AG09319 (cell line): ENCODE results near the gene SELENOK.

Experiments
- DNase-seq: peaks from one replicate; pipeline ENCODE4 v3.0.0-alpha.2; 2010; ENCODE audit warnings: low read depth; ENCODE audit errors: extremely low read depth
- TF ChIP-seq, protein P1 (sequence below): IDR thresholded peaks from 2 replicates; pipeline ENCODE4 v1.5.1; 2011; ENCODE audit warnings: low read depth, mild to moderate bottlenecking, inconsistent platforms, low read length, moderate library complexity

The SELENOK gene

DNA sequence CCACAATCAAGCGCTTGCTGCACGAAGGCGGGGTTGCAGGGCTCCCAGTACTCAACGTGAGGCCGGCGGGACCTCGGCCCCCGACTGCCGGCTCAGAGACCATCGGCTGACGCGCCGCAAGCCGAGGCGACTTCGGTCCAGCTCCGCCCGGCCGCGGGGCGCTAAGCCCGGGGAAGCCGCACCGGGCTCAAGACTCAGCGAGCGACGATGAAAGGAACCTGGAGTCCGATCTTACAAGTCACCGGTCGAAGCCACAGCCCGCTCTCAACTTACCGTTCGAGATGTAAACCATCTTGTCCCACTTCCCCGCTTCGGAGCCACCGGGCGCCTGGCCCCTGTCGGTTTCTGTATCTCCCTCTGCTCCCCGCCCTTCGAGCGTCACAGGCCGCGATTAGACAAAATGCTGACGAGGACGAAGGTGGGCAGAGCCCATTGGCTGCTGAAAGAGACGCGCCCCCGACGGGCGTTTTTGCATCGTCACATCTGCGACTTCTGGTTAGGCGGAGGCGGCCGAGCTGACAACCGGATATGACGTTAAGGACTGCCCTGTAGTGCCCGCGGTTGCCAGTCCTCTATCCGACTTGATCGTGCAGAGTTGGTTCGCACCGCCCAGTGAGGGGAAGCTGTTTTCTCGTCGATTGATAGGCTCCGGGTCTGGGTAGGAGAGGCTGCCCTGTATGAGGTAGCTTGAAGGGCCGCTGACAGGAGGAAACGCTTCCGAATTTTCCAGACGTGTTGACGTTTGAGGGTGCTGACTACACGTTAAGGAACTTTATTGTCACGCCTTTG lies at the start of gene SELENOK:
TSS of gene SELENOK (minus strand) at position 363 of the 789 bp plus-strand sequence.
- DNase-seq: peak; percentile 97
- TF ChIP-seq, protein P1, sequence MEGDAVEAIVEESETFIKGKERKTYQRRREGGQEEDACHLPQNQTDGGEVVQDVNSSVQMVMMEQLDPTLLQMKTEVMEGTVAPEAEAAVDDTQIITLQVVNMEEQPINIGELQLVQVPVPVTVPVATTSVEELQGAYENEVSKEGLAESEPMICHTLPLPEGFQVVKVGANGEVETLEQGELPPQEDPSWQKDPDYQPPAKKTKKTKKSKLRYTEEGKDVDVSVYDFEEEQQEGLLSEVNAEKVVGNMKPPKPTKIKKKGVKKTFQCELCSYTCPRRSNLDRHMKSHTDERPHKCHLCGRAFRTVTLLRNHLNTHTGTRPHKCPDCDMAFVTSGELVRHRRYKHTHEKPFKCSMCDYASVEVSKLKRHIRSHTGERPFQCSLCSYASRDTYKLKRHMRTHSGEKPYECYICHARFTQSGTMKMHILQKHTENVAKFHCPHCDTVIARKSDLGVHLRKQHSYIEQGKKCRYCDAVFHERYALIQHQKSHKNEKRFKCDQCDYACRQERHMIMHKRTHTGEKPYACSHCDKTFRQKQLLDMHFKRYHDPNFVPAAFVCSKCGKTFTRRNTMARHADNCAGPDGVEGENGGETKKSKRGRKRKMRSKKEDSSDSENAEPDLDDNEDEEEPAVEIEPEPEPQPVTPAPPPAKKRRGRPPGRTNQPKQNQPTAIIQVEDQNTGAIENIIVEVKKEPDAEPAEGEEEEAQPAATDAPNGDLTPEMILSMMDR: no peak

DNA sequence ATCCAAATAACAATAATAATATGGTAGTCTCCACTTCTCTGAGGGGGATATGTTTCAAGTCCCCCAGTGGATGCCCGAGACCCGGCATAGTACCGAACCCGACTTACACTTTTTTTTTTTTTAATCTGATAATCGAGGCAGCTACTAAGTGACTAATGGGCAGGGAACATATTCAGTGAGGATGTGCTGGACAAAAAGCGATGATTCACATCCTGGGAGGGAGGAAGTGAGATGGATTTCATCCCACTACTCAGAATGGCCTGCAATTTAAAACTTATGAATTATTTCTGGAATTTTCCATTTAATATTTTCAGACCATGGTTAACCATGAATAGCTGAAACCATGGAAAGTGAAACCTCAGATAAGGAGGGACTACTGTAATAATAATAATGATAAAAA lies 49.5 kb upstream of the SELENOK start:
- DNase-seq: no peak
- TF ChIP-seq, protein P1: no peak

DNA sequence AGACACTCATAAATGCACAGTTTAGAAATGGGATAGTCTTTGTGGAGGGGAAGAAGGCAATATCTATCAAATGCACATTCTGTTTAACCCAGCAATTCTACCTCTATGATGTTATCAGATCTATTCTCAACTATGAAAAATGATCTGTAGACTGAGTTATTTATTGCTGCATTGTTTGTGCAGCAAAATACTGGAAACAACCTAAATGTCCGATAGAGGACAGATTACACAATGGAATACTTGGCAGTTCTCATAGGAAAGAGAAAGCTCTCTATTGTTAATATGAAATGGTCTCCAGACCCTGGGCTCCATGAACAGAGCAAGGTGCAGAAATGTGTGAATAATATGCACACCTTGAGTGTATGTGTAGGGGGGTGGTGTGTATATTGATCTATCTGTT lies 49.0 kb upstream of the SELENOK start:
- no peak for DNase-seq
- TF ChIP-seq, protein P1: no peak

DNA sequence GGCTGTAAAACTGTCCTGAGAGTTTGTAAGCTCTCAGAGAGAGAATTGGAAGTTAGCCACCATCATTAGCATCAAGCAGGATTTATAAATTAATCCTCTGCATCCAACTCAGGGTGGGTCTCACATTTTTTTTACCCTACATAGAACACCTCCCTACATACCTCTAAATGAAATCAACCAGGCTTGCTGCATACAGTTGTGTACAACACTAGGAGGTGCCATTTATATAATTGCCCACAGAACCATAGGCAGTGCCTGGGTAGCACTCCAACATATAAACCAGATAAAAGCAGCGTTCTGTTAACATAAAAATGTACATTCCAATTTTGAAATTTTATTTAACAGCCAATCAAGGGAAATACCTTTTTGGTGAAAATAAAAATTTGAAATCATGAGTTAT lies 48.2 kb upstream of the SELENOK start:
- TF ChIP-seq, protein P1: no peak
- no peak for DNase-seq

DNA sequence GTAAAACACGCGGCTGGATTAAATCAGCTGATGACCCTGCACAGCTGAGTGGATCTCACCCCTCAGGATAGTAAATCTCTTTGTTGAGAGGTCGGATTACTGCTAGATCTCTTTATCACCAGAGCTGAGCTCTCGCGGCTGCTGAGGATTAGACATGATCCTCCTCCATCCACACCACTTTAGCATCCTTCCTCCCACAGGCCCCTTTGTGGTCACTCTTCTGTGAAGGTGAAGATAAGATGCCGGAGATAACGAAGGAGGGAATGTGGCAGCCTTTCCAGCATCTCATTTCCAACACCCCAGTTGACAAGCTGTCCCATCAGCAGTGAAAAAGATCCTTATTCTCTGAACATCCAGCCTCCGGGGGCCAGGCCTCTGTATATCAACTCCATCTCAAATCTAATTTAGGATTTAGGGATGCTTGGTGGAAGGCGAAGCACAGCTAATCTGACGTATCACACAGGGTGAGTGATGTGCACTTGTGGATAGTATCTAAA lies 47.5 kb upstream of the SELENOK start:
- TF ChIP-seq, protein P1: no peak

DNA sequence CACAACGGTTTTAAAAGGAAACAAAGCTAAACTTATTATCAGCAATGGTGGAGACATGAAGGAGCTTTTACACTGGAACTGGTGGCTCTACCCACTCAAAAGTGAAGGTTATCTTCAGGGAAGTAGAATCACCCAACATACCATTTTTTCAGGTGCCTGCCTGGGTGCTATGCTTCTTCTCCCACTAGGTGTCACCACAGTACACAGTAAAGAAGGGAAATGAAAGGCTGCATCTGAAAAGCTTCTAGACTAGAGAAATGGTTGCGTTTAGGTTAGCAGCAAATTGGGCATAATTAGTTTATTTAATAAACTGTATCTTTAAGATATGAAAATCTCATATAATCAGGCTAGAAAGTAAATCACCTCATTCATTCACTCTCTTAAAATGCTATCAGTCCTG lies 47.0 kb upstream of the SELENOK start:
- DNase-seq: peak; percentile 22
- TF ChIP-seq, protein P1: peak; percentile 88

More for the DNA sequence above, 47.5 kb upstream of the SELENOK start:
- no peak for DNase-seq

DNA sequence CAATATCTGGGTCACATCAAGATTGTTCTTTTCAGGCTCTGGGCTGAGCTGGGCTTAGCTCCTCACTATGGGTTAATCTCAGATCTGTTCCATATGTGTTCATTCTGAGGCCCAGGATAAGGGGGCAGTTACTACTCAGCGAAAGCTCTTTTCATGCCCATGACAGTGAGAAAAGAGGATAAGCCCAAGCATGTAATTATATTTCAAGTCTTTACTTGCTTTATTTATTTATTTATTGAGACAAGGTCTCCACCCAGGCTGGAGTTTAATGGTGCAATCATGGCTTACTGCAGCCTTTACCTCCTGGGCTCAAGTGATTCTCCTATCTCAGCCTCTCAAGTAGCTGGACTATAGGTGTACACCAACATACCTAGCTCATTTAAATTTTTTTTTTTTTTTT lies 44.7 kb upstream of the SELENOK start:
- TF ChIP-seq, protein P1: no peak
- DNase-seq: no peak
